Measurements from ENCODE around the gene RAMP2.

- TF ChIP-seq EZH2 (IDR thresholded peaks at IDR 0.05): no peak
- TF ChIP-seq POLR2AphosphoS5 (IDR thresholded peaks at IDR 0.05; ENCODE audit: borderline replicate concordance, low read depth, low read length): no peak
- no peak for TF ChIP-seq FOXP2 (optimal IDR thresholded peaks at IDR 0.05; ENCODE audit: control extremely low read depth, extremely low read length, insufficient read depth)
Observed at GRCh38 chr17:42775534-42776098, 14.6 kb downstream of the RAMP2 start.
